ENCODE measurements around the gene OPCML.

GRCh38 chr11:133232665-133233064 is 299.6 kb downstream of the OPCML start:
- TF ChIP-seq CTCF (IDR thresholded peaks at IDR 0.05), result no peak
- no peak for TF ChIP-seq EZH2 (IDR thresholded peaks at IDR 0.05; ENCODE audit: borderline replicate concordance, insufficient read depth, low read depth, low read length, poor library complexity, severe bottlenecking)
